A549 treated with RU486 at 1 μM for 4 hours (cell line): ENCODE results near the gene ZNF576. TPM values are rescaled to one million over a fixed set of nuclear protein-coding genes. Genes with fewer than 3 reads are reported as not detected.

Source experiments
- total RNA-seq: library from RNA; stranded (reverse); fragments of 200-300 nt; extraction: Qiagen RNA extraction; gene quantifications from 5 replicates; pipeline ENCODE4 v1.2.3, GENCODE V29; 2022; ENCODE audit warnings: low read depth

Gene ZNF576, protein sequence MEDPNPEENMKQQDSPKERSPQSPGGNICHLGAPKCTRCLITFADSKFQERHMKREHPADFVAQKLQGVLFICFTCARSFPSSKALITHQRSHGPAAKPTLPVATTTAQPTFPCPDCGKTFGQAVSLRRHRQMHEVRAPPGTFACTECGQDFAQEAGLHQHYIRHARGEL
- 13.8 to 24.2 TPM (median 19.1 TPM) in 5 replicates for total RNA-seq

GRCh38 chr19:43595999-43596841 lies at the start of gene ZNF576, which contains the start of gene IRGQ:
Gene ZNF576 (plus strand): TSS chr19:43596595. CDS start chr19:43597109, 514 bp downstream.
Gene IRGQ (minus strand): TSS chr19:43596134. CDS start chr19:43595338, 796 bp downstream.

DNA sequence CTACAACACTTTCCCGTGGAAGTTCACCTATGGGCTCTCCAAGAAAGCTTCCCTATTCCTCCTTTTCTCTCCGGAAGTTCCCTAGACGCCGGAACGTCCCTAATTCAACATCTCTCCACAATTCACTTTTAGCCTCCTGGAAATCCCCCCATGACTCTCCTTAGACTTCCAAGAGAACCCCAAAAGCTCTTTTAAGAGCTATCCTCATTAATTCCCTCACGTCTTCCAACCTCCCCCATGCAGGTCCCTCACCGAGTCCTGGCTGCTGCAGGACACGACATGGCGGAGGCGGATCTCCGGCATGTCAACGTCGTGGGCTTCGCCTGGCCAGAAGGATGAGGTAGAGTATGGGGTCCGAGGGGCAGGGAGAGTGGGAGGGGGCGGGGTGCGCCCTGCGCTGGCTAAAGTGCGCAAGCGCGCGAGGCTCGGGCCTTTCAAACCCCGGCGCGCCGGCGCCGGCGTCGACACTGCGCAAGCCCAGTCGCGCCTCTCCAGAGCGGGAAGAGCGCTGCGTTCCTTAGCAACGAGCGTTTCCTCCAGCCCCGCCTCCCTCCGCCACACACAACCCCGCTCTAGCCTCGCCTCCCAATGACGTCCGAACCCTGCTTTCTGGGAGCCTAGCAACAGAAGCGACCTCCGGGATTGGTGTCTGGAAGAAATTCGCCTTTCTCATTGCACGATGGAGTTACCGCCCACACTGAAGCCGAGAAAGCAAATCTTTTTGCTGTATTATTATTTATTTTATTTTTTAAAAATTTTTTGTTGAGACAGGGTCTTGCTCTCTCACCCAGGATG lies 21.0 kb upstream of the ZNF576 start, which contains the start of the genes PINLYP and XRCC1:
PINLYP (plus strand) TSS at position 646 of the 795 bp plus-strand sequence. CDS start 1,391 bp downstream, outside the sequence.
XRCC1 (minus strand) TSS at position 372 of the 795 bp plus-strand sequence; CDS start at position 303, 69 bp downstream.

DNA sequence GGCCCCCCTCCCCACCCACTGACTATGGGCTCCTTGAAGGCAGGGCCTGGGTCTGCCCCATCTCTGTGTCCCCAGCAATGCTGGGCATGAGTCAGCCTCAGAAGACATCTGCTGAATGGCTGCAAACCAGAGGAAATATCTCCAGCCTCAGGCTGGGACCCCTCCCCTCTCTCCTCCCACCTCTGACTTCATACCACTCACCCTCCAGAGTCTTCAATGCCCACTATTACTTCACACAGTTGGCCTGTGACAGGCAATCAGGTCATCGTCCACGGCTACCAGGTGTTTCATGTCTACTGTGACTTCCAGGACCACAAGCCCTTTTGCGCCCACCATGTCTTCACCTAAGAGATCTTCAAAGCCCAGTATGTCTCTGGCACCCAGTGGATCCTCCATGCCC lies 15.4 kb downstream of the ZNF576 start, which contains the start of gene SRRM5:
SRRM5 (plus strand) TSS at position 301 of the 400 bp plus-strand sequence; CDS start at position 335, 34 bp downstream.

DNA sequence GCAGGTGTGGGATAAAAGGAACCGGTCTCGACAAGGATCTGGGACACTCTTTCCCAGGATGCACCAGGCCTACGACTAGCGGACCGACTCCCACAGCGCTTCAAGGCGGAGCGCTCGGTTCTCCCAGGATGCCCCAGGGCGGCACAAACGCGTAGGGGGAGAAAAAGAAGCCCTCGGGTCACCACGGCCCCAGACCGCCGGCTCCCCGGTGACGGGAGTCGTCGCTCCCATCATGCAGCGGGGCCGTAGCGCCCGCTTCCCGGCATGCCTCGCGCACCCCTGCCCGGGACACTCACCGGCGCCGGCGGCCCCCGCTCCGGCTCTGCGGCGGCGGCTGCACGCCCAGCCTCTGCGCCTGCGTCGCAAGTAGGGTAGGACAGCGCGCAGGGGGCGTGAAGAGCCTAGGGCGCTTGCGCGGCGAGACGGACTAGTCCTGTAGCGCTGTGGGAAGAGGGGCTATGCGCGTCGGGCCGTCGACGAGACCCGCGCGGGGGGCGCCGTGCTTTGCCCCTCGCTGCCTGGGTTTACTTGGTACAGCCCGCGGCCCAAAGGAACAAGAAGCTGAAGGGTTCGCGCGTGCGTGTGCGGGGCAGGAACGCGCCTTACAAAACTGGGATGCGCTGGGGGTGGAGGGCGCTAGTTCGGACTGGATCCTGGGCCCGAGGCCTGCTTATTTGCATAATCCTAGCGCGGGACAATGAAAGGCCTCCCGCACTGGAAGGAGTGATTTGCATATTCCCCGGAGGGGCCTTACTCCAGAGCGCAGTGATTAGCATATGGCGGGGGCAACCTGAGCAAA lies 23.1 kb downstream of the ZNF576 start, which contains the start of gene ZNF428:
ZNF428 (minus strand) TSS at position 368 of the 799 bp plus-strand sequence. CDS start 5,325 bp downstream, outside the sequence.

DNA sequence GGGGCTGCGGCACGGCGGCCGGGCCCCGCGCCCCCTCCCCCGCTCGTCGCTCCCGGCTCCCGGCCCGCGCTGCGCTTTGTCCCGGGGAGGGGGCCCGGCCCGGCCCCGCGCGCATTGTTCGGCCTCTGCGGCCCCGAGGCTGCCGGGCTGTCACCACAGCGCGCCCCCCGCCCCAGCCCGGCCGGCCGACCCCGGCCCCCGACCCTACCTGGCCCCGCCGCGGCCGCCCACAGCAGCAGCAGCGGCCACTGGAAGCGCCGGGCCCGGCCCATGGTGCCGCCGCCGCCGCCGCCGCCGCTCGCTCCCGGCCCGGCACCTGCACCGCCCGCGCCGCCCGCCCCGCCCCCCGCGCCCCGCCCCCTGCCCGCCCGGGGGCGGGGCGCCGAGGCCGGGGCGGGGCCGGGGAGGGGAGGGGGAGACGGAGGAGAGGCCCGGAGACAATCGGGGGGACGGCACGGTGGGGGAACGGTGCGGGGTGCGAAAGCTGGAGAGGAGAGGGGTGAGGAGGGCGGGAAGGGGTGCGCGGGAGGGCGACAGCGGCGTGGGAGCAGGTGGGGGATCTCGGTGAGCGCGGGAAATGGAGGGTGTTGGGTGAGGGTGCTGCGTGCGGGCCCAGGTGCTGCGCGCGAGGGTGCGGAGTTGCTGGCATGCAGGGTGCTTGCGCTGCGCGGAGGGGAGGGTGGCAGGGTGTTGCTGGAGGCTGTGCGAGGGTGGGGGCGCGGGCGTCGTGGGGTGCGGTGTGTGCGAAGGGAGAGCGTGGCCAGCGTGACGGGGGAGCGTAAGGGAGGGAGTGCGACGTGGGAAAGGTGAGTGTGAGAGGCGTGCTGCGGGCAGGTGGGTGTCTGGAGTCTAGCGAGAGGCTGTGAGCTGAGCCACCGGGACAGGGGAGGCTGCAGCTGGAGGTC lies 43.4 kb downstream of the ZNF576 start, which contains the start of gene CADM4:
CADM4 (minus strand) TSS at position 332 of the 905 bp plus-strand sequence; CDS start at position 272, 60 bp downstream.

Other genes with a start within 250 kb of the ZNF576 start
- gene CD177, start 242.9 kb upstream of the ZNF576 start, total RNA-seq = 0.08 to 0.59 TPM (median 0.16 TPM) in 5 replicates
- gene TEX101, start 181.7 kb upstream of the ZNF576 start, total RNA-seq = not detected in 5 replicates
- gene LYPD3, start 131.0 kb upstream of the ZNF576 start, total RNA-seq = 0.24 to 0.78 TPM (median 0.43 TPM) in 5 replicates
- gene PHLDB3, start 91.8 kb upstream of the ZNF576 start, total RNA-seq = 9.6 to 14.7 TPM (median 11.9 TPM) in 5 replicates
- gene ETHE1, start 69.4 kb upstream of the ZNF576 start, total RNA-seq = 43.9 to 55.4 TPM (median 50.0 TPM) in 5 replicates
- 0.97 to 2.5 TPM (median 2.2 TPM) in 5 replicates for gene ZNF575, start 63.4 kb upstream of the ZNF576 start, total RNA-seq
- 26.9 to 31.9 TPM (median 28.6 TPM) in 5 replicates for gene XRCC1, start 21.1 kb upstream of the ZNF576 start, total RNA-seq
- 0.22 to 0.74 TPM (median 0.29 TPM) in 4 of 5 replicates, not detected in the other for gene PINLYP, start 20.8 kb upstream of the ZNF576 start, total RNA-seq
- gene IRGQ, start 461 bp upstream of the ZNF576 start, total RNA-seq = 4.4 to 7.4 TPM (median 5.8 TPM) in 5 replicates
- 0.67 to 1.0 TPM (median 0.78 TPM) in 5 replicates for gene SRRM5, start 15.5 kb downstream of the ZNF576 start, total RNA-seq
- gene ZNF428, start 23.0 kb downstream of the ZNF576 start, total RNA-seq = 45.6 to 68.6 TPM (median 62.8 TPM) in 5 replicates
- gene CADM4, start 43.3 kb downstream of the ZNF576 start, total RNA-seq = 6.2 to 10.2 TPM (median 9.1 TPM) in 5 replicates
- 106 to 124 TPM (median 110 TPM) in 5 replicates for gene PLAUR, start 73.6 kb downstream of the ZNF576 start, total RNA-seq
- gene IRGC, start 119.5 kb downstream of the ZNF576 start, total RNA-seq = not detected in 5 replicates
- 47.4 to 74.6 TPM (median 62.6 TPM) in 5 replicates for gene SMG9, start 158.4 kb downstream of the ZNF576 start, total RNA-seq
- 42.9 to 63.2 TPM (median 58.7 TPM) in 5 replicates for gene KCNN4, start 184.4 kb downstream of the ZNF576 start, total RNA-seq
- 0.14 to 0.22 TPM (median 0.15 TPM) in 3 of 5 replicates, not detected in the others for gene LYPD5, start 205.9 kb downstream of the ZNF576 start, total RNA-seq
- gene ZNF283, start 230.7 kb downstream of the ZNF576 start, total RNA-seq = 3.6 to 6.6 TPM (median 4.3 TPM) in 5 replicates